ENCODE data around the gene CCDC187.
A peak's percentile ranks its signal among the peaks of the same experiment; 100 is the strongest.

The CCDC187 gene

DNA sequence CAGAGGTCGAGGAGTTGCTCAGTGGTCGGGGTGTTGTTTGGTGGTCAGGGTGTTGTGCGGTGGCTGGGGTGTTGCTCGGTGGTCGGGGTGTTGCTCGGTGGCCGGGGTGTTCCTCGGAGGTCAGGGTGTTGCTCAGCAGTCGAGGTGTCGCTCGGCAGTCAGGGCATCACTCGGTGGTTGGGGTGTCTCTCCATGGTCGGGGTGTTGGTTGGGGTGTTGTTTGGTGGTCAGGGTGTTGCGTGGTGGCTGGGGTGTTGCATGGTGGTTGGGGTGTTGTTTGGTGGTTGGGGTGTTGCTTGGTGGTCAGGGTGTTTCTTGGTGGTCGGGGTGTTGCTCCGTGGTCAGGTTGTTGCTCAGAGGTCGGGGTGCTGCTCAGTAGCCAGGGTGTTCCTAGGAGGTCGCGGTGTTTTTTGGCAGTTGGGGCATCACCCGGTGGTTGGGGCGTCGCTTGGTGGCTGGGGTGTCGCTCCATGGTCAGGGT, 12.4 kb upstream of the CCDC187 start:
- TF ChIP-seq CTCF (IDR thresholded peaks at IDR 0.05; ENCODE audit: insufficient read depth, low read depth, low read length, missing control alignments): no peak
- H3K4me3 ChIP-seq (ENCODE audit: low read length): no peak overlapping the region
- no peak for DNase-seq (ENCODE audit: low read depth)

GRCh38 chr9:136314944-136315343, 11.1 kb upstream of the CCDC187 start:
- no peak for DNase-seq (ENCODE audit: low read depth)
- no peak for TF ChIP-seq CTCF (IDR thresholded peaks at IDR 0.05; ENCODE audit: insufficient read depth, low read depth, low read length, missing control alignments)

DNA sequence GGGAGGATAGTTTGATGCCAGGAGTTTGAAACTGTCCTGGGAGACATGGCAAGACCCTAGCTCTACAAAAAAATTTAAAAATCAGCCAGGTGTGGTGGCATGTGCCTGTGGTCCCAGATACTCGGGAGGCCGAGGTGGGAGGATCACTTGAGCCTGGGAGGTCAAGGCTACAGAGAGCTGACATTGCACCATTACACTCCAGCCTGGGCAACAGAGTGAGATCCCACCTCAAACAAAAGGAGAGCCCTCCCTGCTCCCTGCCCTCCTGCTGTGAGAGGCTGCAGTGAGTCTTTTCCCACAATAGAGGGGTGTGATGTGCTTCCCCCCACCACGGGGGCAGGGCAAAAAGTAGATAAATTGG, 10.1 kb upstream of the CCDC187 start:
- H3K4me3 ChIP-seq (ENCODE audit: low read length): no peak overlapping the region
- TF ChIP-seq CTCF (IDR thresholded peaks at IDR 0.05; ENCODE audit: insufficient read depth, low read depth, low read length, missing control alignments): no peak
- DNase-seq (ENCODE audit: low read depth): no peak

More at GRCh38 chr9:136314944-136315343, 11.1 kb upstream of the CCDC187 start:
- no peak overlapping the region for H3K4me3 ChIP-seq (ENCODE audit: low read length)

DNA sequence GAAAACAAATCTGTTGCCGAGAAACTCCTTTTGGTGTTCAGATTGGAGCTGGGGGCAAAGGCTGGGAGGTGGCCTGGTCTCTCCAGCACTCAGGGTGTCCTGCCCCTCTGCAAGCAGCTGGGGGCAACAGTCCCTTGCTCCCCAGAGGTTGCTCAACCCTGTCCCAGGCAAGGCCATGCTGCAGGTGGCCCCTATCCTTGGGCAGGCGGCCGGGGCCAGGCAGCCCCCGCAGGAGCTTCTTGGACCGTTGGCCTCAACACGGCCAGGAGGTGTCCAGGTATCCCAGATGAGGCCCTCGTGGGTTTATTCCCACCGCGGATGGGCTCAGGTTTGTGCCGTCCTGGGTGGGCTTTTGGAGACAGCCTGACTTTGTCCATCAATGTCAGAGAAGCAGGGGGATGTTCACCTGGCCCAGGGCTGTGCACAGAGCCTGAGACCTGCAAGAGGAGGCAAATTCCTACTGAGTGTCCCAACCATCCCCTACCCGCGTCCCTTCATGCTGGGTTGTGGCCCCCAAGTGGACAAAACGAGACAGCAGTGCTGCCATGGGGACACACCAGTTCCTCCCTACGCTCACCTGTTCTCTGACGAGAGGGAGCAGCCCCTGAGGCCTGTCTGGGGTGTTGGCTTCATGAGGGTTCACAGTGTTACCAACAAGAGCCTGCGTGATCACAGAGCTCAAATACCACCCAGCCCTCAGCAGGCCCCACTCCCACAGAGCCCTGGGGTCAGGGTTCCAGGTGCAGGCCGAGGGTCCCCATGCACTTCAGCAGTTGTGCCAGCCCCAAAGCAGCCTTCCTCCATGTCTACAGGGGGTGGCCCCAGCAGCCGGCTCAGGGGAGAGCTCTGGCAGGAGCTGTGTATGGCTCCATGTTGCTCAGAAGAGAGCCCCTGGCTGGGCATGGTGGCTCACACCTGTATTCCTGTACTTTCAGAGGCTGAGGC, 9.5 kb upstream of the CCDC187 start:
- DNase-seq (ENCODE audit: low read depth): no peak
- H3K4me3 ChIP-seq (ENCODE audit: low read length): no peak overlapping the region
- no peak for TF ChIP-seq CTCF (IDR thresholded peaks at IDR 0.05; ENCODE audit: insufficient read depth, low read depth, low read length, missing control alignments)

GRCh38 chr9:136312436-136312835, 8.5 kb upstream of the CCDC187 start:
- H3K4me3 ChIP-seq (ENCODE audit: low read length): no peak overlapping the region
- DNase-seq (ENCODE audit: low read depth): peak; percentile 49
- TF ChIP-seq CTCF (IDR thresholded peaks at IDR 0.05; ENCODE audit: insufficient read depth, low read depth, low read length, missing control alignments): peak; percentile 69

GRCh38 chr9:136312009-136312375, 8.1 kb upstream of the CCDC187 start:
- no peak for DNase-seq (ENCODE audit: low read depth)
- TF ChIP-seq CTCF (IDR thresholded peaks at IDR 0.05; ENCODE audit: insufficient read depth, low read depth, low read length, missing control alignments): no peak
- no peak overlapping the region for H3K4me3 ChIP-seq (ENCODE audit: low read length)
